NCI-H2107 treated with DMSO at 0.1 percent for 48 hours (cell line): ENCODE data around the gene ADAMTSL4.
"Not testable (repeated sequence)": the region's sequence is repeated elsewhere in the genome, so short reads cannot be mapped to it uniquely, and the experiment has no call there.

Experiments used
- DNase-seq: peaks from one replicate; lab custom pipeline; 2025; ENCODE audit not compliant: unreplicated experiment; lab: John Stamatoyannopoulos, UW

The ADAMTSL4 gene

GRCh38 chr1:150555198-150555970 is 6.2 kb downstream of the ADAMTSL4 start:
- no peak for DNase-seq

- no peak for DNase-seq
Measured at GRCh38 chr1:150555971-150556865, 7.0 kb downstream of the ADAMTSL4 start.

- no peak for DNase-seq
Measured at GRCh38 chr1:150557065-150557600, 7.9 kb downstream of the ADAMTSL4 start.

GRCh38 chr1:150557813-150558212 is 8.6 kb downstream of the ADAMTSL4 start:
- DNase-seq: no peak

GRCh38 chr1:150558303-150558704 is 9.1 kb downstream of the ADAMTSL4 start:
- no peak for DNase-seq

GRCh38 chr1:150558761-150559655 is 9.8 kb downstream of the ADAMTSL4 start:
- no peak for DNase-seq

GRCh38 chr1:150559656-150560010 is 10.4 kb downstream of the ADAMTSL4 start:
- no peak for DNase-seq

- peak; percentile 63 for DNase-seq
Measured at GRCh38 chr1:150560011-150560438, 10.8 kb downstream of the ADAMTSL4 start.

- DNase-seq: peak; percentile 83
Measured at GRCh38 chr1:150560576-150561253, 11.5 kb downstream of the ADAMTSL4 start.

GRCh38 chr1:150561254-150561973 is 12.2 kb downstream of the ADAMTSL4 start:
- DNase-seq: peak; percentile 83

- peak; percentile 49 for DNase-seq
Measured at GRCh38 chr1:150561974-150562445, 12.8 kb downstream of the ADAMTSL4 start.

- no peak for DNase-seq
Measured at GRCh38 chr1:150562446-150563339, 13.5 kb downstream of the ADAMTSL4 start.

GRCh38 chr1:150563340-150564038 is 14.3 kb downstream of the ADAMTSL4 start:
- DNase-seq: peak; percentile 70

- DNase-seq: no peak
Measured at GRCh38 chr1:150564051-150564991, 15.1 kb downstream of the ADAMTSL4 start.

GRCh38 chr1:150565240-150565991 is 16.2 kb downstream of the ADAMTSL4 start:
- not testable (repeated sequence) for DNase-seq
